Right forelimb (tissue), 1 donor: ENCODE results near the gene RHOD.

Source experiments
- DNase-seq: peaks from one replicate; pipeline ENCODE4 v3.0.0-alpha.2; 2018

Gene RHOD

GRCh38 chr11:67056267-67057204 is at the start of gene RHOD:
TSS of gene RHOD (plus strand) at chr11:67056847. CDS start at chr11:67056903, 56 bp downstream.
- DNase-seq: peak; percentile 56

- no peak for DNase-seq
Measured at GRCh38 chr11:67007126-67007525, 49.5 kb upstream of the RHOD start.

GRCh38 chr11:67010296-67010905 is 46.2 kb upstream of the RHOD start:
- no peak for DNase-seq

GRCh38 chr11:67013511-67014045 is 43.1 kb upstream of the RHOD start:
- DNase-seq: no peak

- no peak for DNase-seq
Measured at GRCh38 chr11:67014343-67014742, 42.3 kb upstream of the RHOD start.

- no peak for DNase-seq
Measured at GRCh38 chr11:67015048-67015447, 41.6 kb upstream of the RHOD start.

- DNase-seq: no peak
Measured at GRCh38 chr11:67016550-67016949, 40.1 kb upstream of the RHOD start.

GRCh38 chr11:67020949-67021348 is 35.7 kb upstream of the RHOD start:
- DNase-seq: no peak

GRCh38 chr11:67022341-67022933 is 34.2 kb upstream of the RHOD start:
- no peak for DNase-seq

GRCh38 chr11:67022961-67023956 is 33.4 kb upstream of the RHOD start, which contains the start of gene SYT12:
TSS of gene SYT12 (plus strand) at chr11:67023134. CDS start at chr11:67030145, 7,011 bp downstream.
- DNase-seq: no peak

GRCh38 chr11:67023957-67024353 is 32.7 kb upstream of the RHOD start:
- no peak for DNase-seq

GRCh38 chr11:67024410-67024809 is 32.2 kb upstream of the RHOD start:
- DNase-seq: no peak

- no peak for DNase-seq
Measured at GRCh38 chr11:67024966-67025365, 31.7 kb upstream of the RHOD start.

- DNase-seq: no peak
Measured at GRCh38 chr11:67025750-67026149, 30.9 kb upstream of the RHOD start.

- DNase-seq: no peak
Measured at GRCh38 chr11:67026941-67027340, 29.7 kb upstream of the RHOD start.

GRCh38 chr11:67027483-67027930 is 29.1 kb upstream of the RHOD start:
- no peak for DNase-seq

GRCh38 chr11:67027943-67028542 is 28.6 kb upstream of the RHOD start:
- DNase-seq: no peak

GRCh38 chr11:67029146-67029545 is 27.5 kb upstream of the RHOD start:
- no peak for DNase-seq

GRCh38 chr11:67030976-67031375 is 25.7 kb upstream of the RHOD start:
- no peak for DNase-seq

- DNase-seq: no peak
Measured at GRCh38 chr11:67031791-67032561, 24.7 kb upstream of the RHOD start.
